RWPE1 (cell line): ENCODE results near the gene LHFPL3.
A peak's percentile ranks its signal among the peaks of the same experiment; 100 is the strongest.

Experiments
- CTCF ChIA-PET: fragments of 350-600 bp; sonication (Branson Sonifier 250); formaldehyde crosslinking; extraction: SDS; loops from one replicate; lab custom pipeline; 2021; lab: Yijun Ruan, JAX
- POLR2A ChIA-PET: fragments of 400-600 bp; formaldehyde crosslinking; extraction: SDS; loops from one replicate; lab custom pipeline; 2020; ENCODE audit warnings: antibody characterized with exemption; ENCODE audit not compliant: low non-redundant PET; lab: Yijun Ruan, JAX
- DNase-seq: peaks from one replicate; pipeline ENCODE4 v3.0.0; 2012; ENCODE audit warnings: low spot score
- H3K27ac ChIP-seq: fragments of 450-650 bp; 2 replicates; pipeline ENCODE4 v1.5.1; 2017
- CTCF ChIP-seq: fragments of 450-650 bp; conservative IDR thresholded peaks from 2 replicates; pipeline ENCODE4 v1.5.1; 2017; ENCODE audit warnings: low read depth, mild to moderate bottlenecking

LHFPL3 gene

GRCh38 chr7:104938741-104939390 is 610.5 kb downstream of the LHFPL3 start:
- POLR2A ChIA-PET: no interaction called here
- no peak for DNase-seq

GRCh38 chr7:104940023-104940710 is 611.8 kb downstream of the LHFPL3 start:
- ChIA-PET POLR2A (no interaction called here), CTCF (interaction anchor here (1.2 kb wide), 1 partner anchor 18 kb away, joined by 3 read pairs; no protein-coding TSS in a partner anchor)
- no peak for TF ChIP-seq CTCF
- H3K27ac ChIP-seq: no peak overlapping the region
- no peak for DNase-seq

More at GRCh38 chr7:104938741-104939390, 610.5 kb downstream of the LHFPL3 start:
- no peak overlapping the region for H3K27ac ChIP-seq
- CTCF ChIA-PET: interaction anchor here (1.2 kb wide), 1 partner anchor 16 kb away, joined by 3 read pairs; no protein-coding TSS in a partner anchor
- no peak for TF ChIP-seq CTCF

DNA sequence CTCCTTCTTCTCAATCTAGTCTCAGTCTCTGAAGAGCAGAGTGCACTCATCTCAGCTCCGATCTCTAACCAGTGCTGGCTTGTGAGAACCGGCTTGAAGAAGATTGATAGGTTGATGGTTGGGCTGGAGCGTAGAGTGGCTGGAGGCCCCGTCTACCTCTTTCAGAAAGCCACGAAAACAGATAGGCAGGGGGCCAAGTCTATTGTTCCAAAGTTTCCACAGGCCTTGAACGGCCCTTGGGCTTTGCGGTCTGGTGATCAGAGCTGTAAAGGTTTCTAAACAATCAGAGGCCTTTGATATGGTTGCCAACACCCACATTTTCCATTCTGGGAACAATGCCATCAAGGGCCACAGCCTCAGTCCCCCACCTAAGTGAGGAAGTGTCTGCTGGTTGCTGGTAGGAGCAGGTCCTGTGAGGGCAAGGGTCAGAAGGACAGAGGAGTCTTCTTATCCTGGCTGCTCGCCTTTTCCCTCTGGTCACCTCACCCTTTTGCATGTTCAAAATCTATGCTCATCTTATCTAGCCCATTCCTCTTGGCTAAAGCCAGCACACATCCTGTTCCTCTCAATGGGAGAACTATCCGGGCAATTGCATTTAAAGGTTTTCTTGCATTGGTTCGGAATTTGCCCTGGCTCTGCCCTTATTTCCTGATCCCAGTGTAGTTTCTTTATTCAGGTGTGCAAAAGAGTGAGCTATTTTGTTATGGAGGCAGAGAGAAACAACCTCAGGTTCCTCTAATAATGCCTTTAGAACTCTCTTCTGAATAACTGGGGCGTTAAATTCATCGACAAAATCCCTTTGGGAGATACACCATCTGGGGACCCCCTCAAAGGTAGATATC is 615.3 kb downstream of the LHFPL3 start:
- no peak for TF ChIP-seq CTCF
- DNase-seq: no peak
- ChIA-PET CTCF (interaction anchor here (0.7 kb wide), 1 partner anchor 55 kb away, joined by 3 read pairs; no protein-coding TSS in a partner anchor), POLR2A (no interaction called here)
- H3K27ac ChIP-seq: peak overlapping the region; percentile 73

- CTCF ChIA-PET: interaction anchor here (1.0 kb wide), 1 partner anchor 38 kb away, joined by 3 read pairs; no protein-coding TSS in a partner anchor
- DNase-seq: no peak
- POLR2A ChIA-PET: interaction anchor here (0.7 kb wide), 1 partner anchor 40 kb away, joined by 5 read pairs; no protein-coding TSS in a partner anchor
- H3K27ac ChIP-seq: peak overlapping the region; percentile 85
- no peak for TF ChIP-seq CTCF
Observed at GRCh38 chr7:104945599-104945956, 617.2 kb downstream of the LHFPL3 start.

- H3K27ac ChIP-seq: peak overlapping the region; percentile 76
- DNase-seq: no peak
- POLR2A ChIA-PET: interaction anchor here (0.7 kb wide), 1 partner anchor 40 kb away, joined by 5 read pairs; no protein-coding TSS in a partner anchor
- CTCF ChIA-PET: interaction anchor here (0.7 kb wide), 1 partner anchor 19 kb away, joined by 3 read pairs; no protein-coding TSS in a partner anchor
- TF ChIP-seq CTCF: no peak
Observed at GRCh38 chr7:104946338-104946737, 617.9 kb downstream of the LHFPL3 start.

DNA sequence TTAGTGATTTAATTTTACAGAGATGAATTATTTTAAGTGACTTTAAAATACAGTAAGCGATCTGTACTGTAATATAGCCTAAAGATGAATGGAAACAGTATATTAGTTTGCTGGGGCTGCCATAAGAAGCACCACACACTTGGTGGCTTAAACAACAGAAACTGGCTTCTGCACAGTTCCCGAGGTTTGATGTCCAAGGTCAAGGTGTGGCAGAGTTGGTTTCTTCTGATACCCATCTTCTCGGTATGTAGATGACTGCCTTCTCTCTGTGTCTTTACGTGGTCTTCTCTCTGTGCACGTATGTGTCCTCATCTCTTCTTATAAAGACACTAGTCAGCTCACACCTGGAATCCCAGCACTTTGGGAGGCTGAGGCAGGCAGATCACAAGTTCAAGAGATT is 621.6 kb downstream of the LHFPL3 start:
- DNase-seq: no peak
- CTCF ChIA-PET: no interaction called here
- no peak for TF ChIP-seq CTCF
- POLR2A ChIA-PET: no interaction called here
- no peak overlapping the region for H3K27ac ChIP-seq
